Ishikawa (cell line): Measurements from ENCODE around the gene FADS6.

ENCODE experiments used
- CEBPB ChIP-seq: IDR thresholded peaks from 2 replicates; pipeline ENCODE4 v1.6.1; 2012
- EGR1 ChIP-seq: IDR thresholded peaks from 2 replicates; pipeline ENCODE4 v1.6.1; 2012
- EP300 ChIP-seq: IDR thresholded peaks from 2 replicates; pipeline ENCODE4 v1.6.1; 2012; ENCODE audit warnings: borderline replicate concordance
- FOXM1 ChIP-seq: IDR thresholded peaks from 2 replicates; pipeline ENCODE4 v1.6.1; 2012; ENCODE audit warnings: low read depth, borderline replicate concordance
- MAX ChIP-seq: IDR thresholded peaks from 2 replicates; pipeline ENCODE4 v1.6.1; 2012
- NFIC ChIP-seq: IDR thresholded peaks from 2 replicates; pipeline ENCODE4 v1.6.1; 2012
- RAD21 ChIP-seq: IDR thresholded peaks from 2 replicates; pipeline ENCODE4 v1.6.1; 2012; ENCODE audit warnings: low read depth
- REST ChIP-seq: IDR thresholded peaks from 2 replicates; pipeline ENCODE4 v1.6.1; 2012; ENCODE audit warnings: low read depth, mild to moderate bottlenecking
- TAF1 ChIP-seq: IDR thresholded peaks from 2 replicates; pipeline ENCODE4 v1.6.1; 2012; ENCODE audit warnings: low read depth, mild to moderate bottlenecking
- TCF12 ChIP-seq: IDR thresholded peaks from 2 replicates; pipeline ENCODE4 v1.6.1; 2012; ENCODE audit warnings: low read depth

- no peak for TF ChIP-seq EP300
- no peak for TF ChIP-seq REST
- TF ChIP-seq CEBPB: no peak
- TF ChIP-seq MAX: no peak
- TF ChIP-seq RAD21: no peak
- no peak for TF ChIP-seq FOXM1
- TF ChIP-seq NFIC: no peak
- TF ChIP-seq TAF1: no peak
- TF ChIP-seq EGR1: no peak
- TF ChIP-seq TCF12: no peak
Measured at GRCh38 chr17:74916851-74917199, 23.4 kb upstream of the FADS6 start.
